RWPE2 (cell line): ENCODE measurements around the gene CCDC86.

Source experiments
- ATAC-seq: fragments of 200-7000 bp; cut with Tn5 transposase; 3 replicates; pipeline ENCODE4 v1.9.1; 2021; ENCODE audit warnings: low read depth
- DNase-seq: peaks from one replicate; pipeline ENCODE4 v3.0.0-alpha.2; 2020; ENCODE audit warnings: low spot score
- H3K27ac ChIP-seq: fragments of 450-650 bp; 2 replicates; pipeline ENCODE4 v1.5.1; 2017; ENCODE audit warnings: mild to moderate bottlenecking; ENCODE audit not compliant: poor library complexity, severe bottlenecking
- H3K27me3 ChIP-seq: fragments of 250-450 bp; sonication (Bioruptor Pico); 2 replicates; pipeline ENCODE4 v1.5.1; 2021; ENCODE audit warnings: mild to moderate bottlenecking, moderate library complexity; ENCODE audit not compliant: insufficient read depth, poor library complexity, severe bottlenecking
- H3K36me3 ChIP-seq: fragments of 250-450 bp; sonication (Bioruptor Pico); 2 replicates; pipeline ENCODE4 v1.5.1; 2020; ENCODE audit warnings: low read depth, mild to moderate bottlenecking, moderate library complexity
- H3K4me1 ChIP-seq: fragments of 250-450 bp; sonication (Bioruptor Pico); 2 replicates; pipeline ENCODE4 v1.5.1; 2021; ENCODE audit warnings: mild to moderate bottlenecking, moderate library complexity; ENCODE audit not compliant: insufficient read depth, poor library complexity, severe bottlenecking
- H3K4me3 ChIP-seq: fragments of 250-450 bp; sonication (Bioruptor Pico); 2 replicates; pipeline ENCODE4 v1.5.1; 2021; ENCODE audit warnings: mild to moderate bottlenecking, moderate library complexity; ENCODE audit not compliant: severe bottlenecking
- H3K9me3 ChIP-seq: fragments of 250-450 bp; sonication (Bioruptor Pico); 2 replicates; pipeline ENCODE4 v1.5.1; 2021; ENCODE audit warnings: mild to moderate bottlenecking, moderate library complexity; ENCODE audit not compliant: severe bottlenecking
- CTCF ChIP-seq: fragments of 450-650 bp; IDR thresholded peaks from one replicate; pipeline ENCODE4 v1.5.1; 2017; ENCODE audit warnings: mild to moderate bottlenecking, moderate library complexity; ENCODE audit not compliant: poor library complexity, severe bottlenecking

Gene CCDC86

GRCh38 chr11:60872124-60872960, 30.4 kb downstream of the CCDC86 start:
- Histone ChIP-seq H3K9me3 (no peaks in the 10 kb centered on the region), H3K4me3 (no peak overlapping the region), H3K27ac (no peak overlapping the region), H3K36me3 (no peaks in the 10 kb centered on the region), H3K4me1 (no peaks in the 10 kb centered on the region), H3K27me3 (no peaks in the 10 kb centered on the region)
- ATAC-seq (no peak), DNase-seq (no peak)
- no peak for TF ChIP-seq CTCF

GRCh38 chr11:60872961-60873524, 31.1 kb downstream of the CCDC86 start:
- H3K4me3 ChIP-seq = no peak overlapping the region
- DNase-seq (no peak), ATAC-seq (no peak; the same call in 2 of the 3 replicates)
- H3K36me3 ChIP-seq = no peaks in the 10 kb centered on the region
- H3K9me3 ChIP-seq = no peaks in the 10 kb centered on the region
- H3K27ac ChIP-seq = no peak overlapping the region
- no peaks in the 10 kb centered on the region for H3K4me1 ChIP-seq
- no peak for TF ChIP-seq CTCF
- no peaks in the 10 kb centered on the region for H3K27me3 ChIP-seq

GRCh38 chr11:60873533-60873932, 31.6 kb downstream of the CCDC86 start:
- ATAC-seq = no peak
- Histone ChIP-seq H3K36me3 (no peaks in the 10 kb centered on the region; the same call in 1 of the 2 replicates), H3K4me1 (no peaks in the 10 kb centered on the region)

GRCh38 chr11:60874421-60875365, 32.8 kb downstream of the CCDC86 start:
- no peak for TF ChIP-seq CTCF
- no peak overlapping the region for H3K27ac ChIP-seq
- H3K36me3 ChIP-seq = peaks cover 7% of the 10 kb centered on the region
- ATAC-seq = no peak
- H3K4me3 ChIP-seq = no peak overlapping the region
- DNase-seq = no peak
- H3K4me1 ChIP-seq = no peaks in the 10 kb centered on the region
- H3K27me3 ChIP-seq = no peaks in the 10 kb centered on the region
- H3K9me3 ChIP-seq = no peaks in the 10 kb centered on the region

More at GRCh38 chr11:60873533-60873932, 31.6 kb downstream of the CCDC86 start:
- Histone ChIP-seq H3K27me3 (no peaks in the 10 kb centered on the region), H3K27ac (no peak overlapping the region), H3K9me3 (no peaks in the 10 kb centered on the region), H3K4me3 (no peak overlapping the region)
- no peak for TF ChIP-seq CTCF
- DNase-seq = no peak
